H1 (cell line): Measurements from ENCODE around the gene ATP5PB. TPM values are rescaled to one million over a fixed set of nuclear protein-coding genes. Genes with fewer than 3 reads are reported as not detected.

Experiments
- CTCF ChIA-PET: fragments of 300-600 bp; sonication (Branson Sonifier 250); formaldehyde crosslinking; loops from one replicate; lab custom pipeline; 2021; ENCODE audit not compliant: partially characterized antibody; lab: Charles Lee
- POLR2A ChIA-PET: fragments of 300-600 bp; sonication (Branson Sonifier 250); formaldehyde crosslinking; loops from one replicate; lab custom pipeline; 2021; ENCODE audit warnings: inconsistent platforms; ENCODE audit not compliant: partially characterized antibody; lab: Charles Lee
- DNase-seq, 2 experiments: peaks; one replicate each; pipeline versions ENCODE4 v3.0.0 to v3.0.0-alpha.2; 2010 to 2022; ENCODE audit warnings: low spot score in 2 of 2, low read depth in 1 of 2, mixed read lengths in 1 of 2
- FAIRE-seq: peaks from 2 replicates; lab custom pipeline; 2011; peaks lifted over from hg19 to GRCh38; lab: Jason Lieb, UNC
- H2AFZ ChIP-seq: 2 replicates; pipeline ENCODE4 v1.8.1; 2012; ENCODE audit warnings: low read length, inconsistent platforms
- H2AK5ac ChIP-seq: 2 replicates; pipeline ENCODE4 v1.6.1; 2013; ENCODE audit warnings: low read depth, low read length
- H2BK120ac ChIP-seq: replicated peaks from 2 replicates; pipeline ENCODE3; 2013; ENCODE audit warnings: low read depth, low read length, inconsistent platforms
- H2BK12ac ChIP-seq: 2 replicates; pipeline ENCODE4 v1.6.1; 2013; ENCODE audit warnings: low read depth, low read length
- H2BK15ac ChIP-seq: 2 replicates; pipeline ENCODE4 v1.6.1; 2013; ENCODE audit warnings: low read length
- H2BK20ac ChIP-seq: 2 replicates; pipeline ENCODE4 v1.6.1; 2013; ENCODE audit warnings: low read length
- H2BK5ac ChIP-seq: 2 replicates; pipeline ENCODE4 v1.6.1; 2013; ENCODE audit warnings: low read depth, low read length
- H3K14ac ChIP-seq: 2 replicates; pipeline ENCODE4 v1.6.1; 2013; ENCODE audit warnings: inconsistent platforms; ENCODE audit not compliant: insufficient read length
- H3K18ac ChIP-seq: 2 replicates; pipeline ENCODE4 v1.6.1; 2013; ENCODE audit warnings: low read length; ENCODE audit errors: extremely low read depth
- H3K23ac ChIP-seq: 2 replicates; pipeline ENCODE4 v1.6.1; 2013; ENCODE audit warnings: inconsistent platforms; ENCODE audit not compliant: insufficient read length
- H3K23me2 ChIP-seq: 2 replicates; pipeline ENCODE4 v1.6.1; 2013; ENCODE audit warnings: low read depth, low read length
- H3K27ac ChIP-seq: 2 replicates; pipeline ENCODE4 v1.6.1; 2011; ENCODE audit warnings: low read depth, low read length, inconsistent platforms
- H3K27me3 ChIP-seq, 4 experiments: replicated peaks in 1 of 4; 1 replicate in 1 of 4; 2 replicates in 3 of 4; pipeline versions ENCODE4 v1.6.1 to v1.8.1; 2011 to 2013; ENCODE audit warnings: low read length in 3 of 4, mild to moderate bottlenecking in 3 of 4, inconsistent platforms in 2 of 4, mixed read lengths in 2 of 4, moderate library complexity in 1 of 4; ENCODE audit not compliant: control insufficient read depth in 3 of 4, insufficient read depth in 3 of 4; ENCODE audit errors: extremely low read depth in 1 of 4
- H3K36me3 ChIP-seq, 4 experiments: 2 replicates each; pipeline versions ENCODE4 v1.6.1 to v1.8.1; 2011 to 2013; ENCODE audit warnings: mild to moderate bottlenecking in 4 of 4, low read length in 3 of 4, moderate library complexity in 2 of 4, control low read depth in 1 of 4, inconsistent platforms in 1 of 4; ENCODE audit not compliant: insufficient read depth in 4 of 4, control insufficient read depth in 2 of 4
- H3K4ac ChIP-seq: replicated peaks from 2 replicates; pipeline ENCODE3; 2013; ENCODE audit warnings: low read length, low read depth, mixed read lengths, inconsistent platforms; ENCODE audit not compliant: insufficient read length
- H3K4me1 ChIP-seq, 4 experiments: replicated peaks in 1 of 4; 1 replicate in 1 of 4; 2 replicates in 3 of 4; pipeline versions ENCODE4 v1.6.1 to v1.8.1; 2011 to 2013; ENCODE audit warnings: low read length in 3 of 4, inconsistent platforms in 2 of 4, mixed read lengths in 1 of 4; ENCODE audit not compliant: insufficient read depth in 4 of 4, control insufficient read depth in 3 of 4
- H3K4me2 ChIP-seq, 2 experiments: 2 replicates each; pipeline versions ENCODE4 v1.6.1 to v1.8.1; 2011 to 2013; ENCODE audit warnings: low read depth in 2 of 2, low read length in 2 of 2, control low read depth in 1 of 2, inconsistent platforms in 1 of 2, mild to moderate bottlenecking in 1 of 2; ENCODE audit not compliant: insufficient read depth in 1 of 2
- H3K4me3 ChIP-seq, 4 experiments: fragments of 200-600, 300-600 bp in 1 of 4; sonication (generic), shearing (Covaris generic), sonication (Bioruptor Twin) in 1 of 4; 2 replicates each; pipeline versions ENCODE4 v1.5.1 to v1.8.1; 2011 to 2016; ENCODE audit warnings: low read length in 4 of 4, low read depth in 3 of 4, control low read depth in 2 of 4, inconsistent platforms in 2 of 4, mild to moderate bottlenecking in 2 of 4, mixed read lengths in 1 of 4, moderate library complexity in 1 of 4; ENCODE audit not compliant: insufficient read depth in 2 of 4; ENCODE audit errors: extremely low read depth in 1 of 4
- H3K56ac ChIP-seq: replicated peaks from 2 replicates; pipeline ENCODE3; 2013; ENCODE audit warnings: low read depth, mild to moderate bottlenecking, mixed read lengths, low read length, inconsistent platforms; ENCODE audit not compliant: insufficient read length
- H3K79me1 ChIP-seq: 2 replicates; pipeline ENCODE4 v1.6.1; 2013; ENCODE audit warnings: low read depth, low read length, control low read depth
- H3K79me2 ChIP-seq, 2 experiments: 2 replicates each; pipeline versions ENCODE4 v1.6.1 to v1.8.1; 2012 to 2013; ENCODE audit warnings: low read length in 2 of 2, mild to moderate bottlenecking in 2 of 2, inconsistent platforms in 1 of 2; ENCODE audit not compliant: insufficient read depth in 2 of 2, control insufficient read depth in 1 of 2
- H3K9ac ChIP-seq, 4 experiments: replicated peaks in 1 of 4; 1 replicate in 1 of 4; 2 replicates in 3 of 4; pipeline versions ENCODE4 v1.6.1 to v1.8.1; 2011 to 2013; ENCODE audit warnings: low read depth in 3 of 4, low read length in 3 of 4, control low read depth in 2 of 4, mild to moderate bottlenecking in 2 of 4, moderate library complexity in 2 of 4, inconsistent platforms in 1 of 4; ENCODE audit errors: extremely low read depth in 1 of 4
- H3K9me3 ChIP-seq, 2 experiments: 2 replicates each; pipeline versions ENCODE4 v1.6.1 to v1.8.1; 2012 to 2013; ENCODE audit warnings: mild to moderate bottlenecking in 2 of 2, moderate library complexity in 2 of 2, control low read depth in 1 of 2, inconsistent platforms in 1 of 2, low read depth in 1 of 2, low read length in 1 of 2, mixed read lengths in 1 of 2; ENCODE audit not compliant: insufficient read depth in 2 of 2
- H4K20me1 ChIP-seq, 2 experiments: replicated peaks in 1 of 2; 2 replicates each; pipeline versions ENCODE3 to v1.8.1; 2011 to 2013; ENCODE audit warnings: inconsistent platforms in 2 of 2, low read length in 2 of 2, mild to moderate bottlenecking in 1 of 2; ENCODE audit not compliant: insufficient read depth in 2 of 2, control insufficient read depth in 1 of 2
- H4K5ac ChIP-seq: 2 replicates; pipeline ENCODE4 v1.6.1; 2013; ENCODE audit warnings: low read length, low read depth, mixed read lengths, inconsistent platforms; ENCODE audit not compliant: insufficient read length
- H4K8ac ChIP-seq: 2 replicates; pipeline ENCODE4 v1.8.0; 2013; ENCODE audit warnings: mild to moderate bottlenecking, moderate library complexity, low read length, inconsistent platforms; ENCODE audit not compliant: insufficient read depth; ENCODE audit errors: extremely low read depth
- H4K91ac ChIP-seq: replicated peaks from 2 replicates; pipeline ENCODE3; 2013; ENCODE audit warnings: low read length, mixed read lengths, inconsistent platforms; ENCODE audit not compliant: insufficient read length
- ASH2L ChIP-seq: fragments of 200-600, 300-600 bp; sonication (generic); IDR thresholded peaks from one replicate; pipeline ENCODE4 v1.7.1; 2017; ENCODE audit warnings: low read length
- EZH2 ChIP-seq: fragments of 200-600 bp; sonication (generic); IDR thresholded peaks from 2 replicates; pipeline ENCODE4 v1.7.1; 2012; ENCODE audit warnings: low read depth, mild to moderate bottlenecking, moderate library complexity, low read length, inconsistent platforms; ENCODE audit not compliant: severe bottlenecking
- JUN ChIP-seq: IDR thresholded peaks from 2 replicates; pipeline ENCODE4 v1.6.1; 2011; ENCODE audit warnings: low read depth, mild to moderate bottlenecking, improper control_type of control experiment, low read length
- KDM4A ChIP-seq: IDR thresholded peaks from one replicate; pipeline ENCODE4 v1.7.1; 2012; ENCODE audit warnings: low read depth, mild to moderate bottlenecking, moderate library complexity, low read length, inconsistent platforms; ENCODE audit not compliant: severe bottlenecking
- MAFK ChIP-seq: IDR thresholded peaks from 2 replicates; pipeline ENCODE4 v1.6.1; 2012; ENCODE audit warnings: low read depth, mild to moderate bottlenecking, improper control_type of control experiment, low read length
- PHF8 ChIP-seq: fragments of 200-600 bp; sonication (generic); conservative IDR thresholded peaks from 2 replicates; pipeline ENCODE4 v1.7.1; 2012; ENCODE audit warnings: low read depth, mild to moderate bottlenecking, inconsistent platforms, low read length, moderate library complexity
- SRF ChIP-seq: IDR thresholded peaks from 2 replicates; pipeline ENCODE4 v1.6.1; 2011; ENCODE audit warnings: mild to moderate bottlenecking, low read depth, low read length, moderate library complexity
- SUZ12 ChIP-seq: fragments of 200-600 bp; sonication (generic); IDR thresholded peaks from 2 replicates; pipeline ENCODE4 v1.6.1; 2012; ENCODE audit warnings: mild to moderate bottlenecking, inconsistent platforms, low read length, moderate library complexity, mixed read lengths
- TAF7 ChIP-seq: optimal IDR thresholded peaks from 2 replicates; pipeline ENCODE3; 2011; ENCODE audit warnings: low read depth, mild to moderate bottlenecking, inconsistent platforms, low read length, moderate library complexity, borderline replicate concordance
- TCF12 ChIP-seq: IDR thresholded peaks from 2 replicates; pipeline ENCODE4 v1.6.1; 2011; ENCODE audit warnings: low read depth, mild to moderate bottlenecking, low read length
- WGBS, 2 experiments: shearing (Covaris generic) in 1 of 2; methylation state at CpG; one replicate each; pipeline versions ENCODE4 v1.1.6 to v1.1.7; 2013 to 2015; ENCODE audit warnings: low lambda C conversion rate in 2 of 2, mixed read lengths in 2 of 2, inconsistent platforms in 1 of 2, low coverage in 1 of 2, missing lambda C conversion rate in 1 of 2; ENCODE audit not compliant: insufficient replicate concordance in 2 of 2, insufficient coverage in 1 of 2, insufficient read length in 1 of 2; ENCODE audit errors: extremely low coverage in 1 of 2, missing lambda C conversion rate in 1 of 2; 5-methylcytosine and 5-hydroxymethylcytosine counted together
- polyA plus RNA-seq, 7 experiments: library from polyadenylated mRNA; depleted of rRNA in 3 of 7; stranded (reverse) in 5 of 7; unstranded in 2 of 7; fragments of >200 nt in 5 of 7; fragments of 200-250 nt in 2 of 7; gene quantifications; 1 replicate in 5 of 7; 2 replicates in 1 of 7; 4 replicates in 1 of 7; pipeline versions ENCODE4 v1.2.1 to v1.2.3, GENCODE V29; 2011 to 2013; ENCODE audit warnings: missing spikeins in 2 of 7, mixed read lengths in 2 of 7
- total RNA-seq: library from RNA; stranded (reverse); fragmentation: NEBNext Ultra II Directional; extraction: Animal tissue kit (Norgen Biotek cat#: 25700); gene quantifications from 2 replicates; pipeline ENCODE4 v1.2.1, GENCODE V29; 2021
- TF ChIP-seq, protein P1 (sequence below): IDR thresholded peaks from 2 replicates; pipeline ENCODE4 v1.6.1; 2012; ENCODE audit warnings: inconsistent platforms

ATP5PB gene
- total and polyA plus RNA-seq, 2 of the 8 experiments (the other 6 are each of a cell fraction or from before 2014, with no cell fraction given) = 232 to 262 TPM

DNA sequence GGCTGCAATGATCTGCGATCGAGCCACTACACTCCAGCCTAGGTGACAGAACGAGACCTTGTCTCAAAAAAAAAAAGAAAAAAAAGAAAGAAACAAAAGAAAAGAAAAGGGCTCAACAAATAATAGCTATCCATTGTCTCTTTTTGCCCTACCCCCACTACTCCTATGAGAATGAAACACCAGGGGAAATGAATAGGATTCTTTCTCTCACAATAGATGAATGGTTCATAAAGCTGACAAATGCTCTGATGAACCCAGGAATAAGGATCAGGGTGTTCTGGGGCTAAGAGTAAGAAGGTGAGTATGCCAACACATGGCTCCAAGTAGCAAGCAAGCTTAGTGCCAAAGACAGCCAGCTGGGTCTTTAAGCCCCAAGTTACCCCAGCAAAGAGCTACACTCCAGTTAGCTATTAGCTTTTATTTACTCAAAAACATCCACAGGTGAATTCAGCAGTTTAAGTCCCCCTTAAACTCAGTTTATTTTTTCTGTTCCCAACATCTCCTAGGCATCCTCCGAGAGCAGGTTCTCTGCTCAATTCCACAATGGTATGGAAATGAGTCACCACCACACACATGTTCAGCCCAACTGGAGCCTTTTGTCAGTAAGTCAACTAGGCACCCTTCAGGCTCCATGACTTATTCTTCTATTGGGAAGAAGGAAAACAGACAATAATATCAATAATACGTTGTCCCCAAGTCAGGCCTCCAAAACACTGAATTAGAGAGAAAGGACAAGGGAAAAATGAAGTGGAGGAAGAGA, 49.9 kb downstream of the ATP5PB start:
- no peaks in the 10 kb centered on the region for H3K79me2 ChIP-seq
- FAIRE-seq (no peak), DNase-seq (no peak)
- no peak overlapping the region for H2AFZ ChIP-seq
- no peak overlapping the region for H3K27ac ChIP-seq
- CTCF ChIA-PET = interaction anchor here (1.3 to 3.1 kb wide), 5 partner anchors 8 to 270 kb away, joined by 3 to 21 read pairs (median 4); no protein-coding TSS in a partner anchor
- no peak overlapping the region for H2AK5ac ChIP-seq
- H3K18ac ChIP-seq = no peak overlapping the region
- H3K23ac ChIP-seq = no peak overlapping the region
- H3K4me3 ChIP-seq = no peak overlapping the region
- H3K9me3 ChIP-seq = no peaks in the 10 kb centered on the region
- no peaks in the 10 kb centered on the region for H3K79me1 ChIP-seq
- no peak overlapping the region for H2BK20ac ChIP-seq
- H3K14ac ChIP-seq = no peak overlapping the region
- no peak overlapping the region for H2BK12ac ChIP-seq
- H4K20me1 ChIP-seq = no peaks in the 10 kb centered on the region
- H4K91ac ChIP-seq = no peak overlapping the region
- H2BK5ac ChIP-seq = no peak overlapping the region
- H3K4me2 ChIP-seq = no peak overlapping the region
- H4K8ac ChIP-seq = no peak overlapping the region
- H3K9ac ChIP-seq = no peak overlapping the region
- H3K4ac ChIP-seq = no peak overlapping the region
- no peak overlapping the region for H2BK15ac ChIP-seq
- no peak overlapping the region for H2BK120ac ChIP-seq
- POLR2A ChIA-PET = interaction anchor here (1.3 kb wide), 1 partner anchor 9 kb away, joined by 4 read pairs; no protein-coding TSS in a partner anchor
- no peaks in the 10 kb centered on the region; the same call in 1 of the 2 replicates for H3K23me2 ChIP-seq
- no peaks in the 10 kb centered on the region for H3K27me3 ChIP-seq
- H4K5ac ChIP-seq = no peak overlapping the region
- 84% methylated on average over 5 of the region's 5 CpGs; no CpG with 5 or more reads in 1 of the 2 experiments for WGBS, 2 experiments
- H3K4me1 ChIP-seq = no peaks in the 10 kb centered on the region
- no peaks in the 10 kb centered on the region for H3K36me3 ChIP-seq
- no peak overlapping the region for H3K56ac ChIP-seq
- TF ChIP-seq EZH2 (no peak), SUZ12 (no peak), PHF8 (no peak), KDM4A (no peak), TAF7 (no peak), MAFK (no peak), JUN (no peak), SRF (no peak), TCF12 (no peak), ASH2L (no peak)
- TF ChIP-seq, protein P1, sequence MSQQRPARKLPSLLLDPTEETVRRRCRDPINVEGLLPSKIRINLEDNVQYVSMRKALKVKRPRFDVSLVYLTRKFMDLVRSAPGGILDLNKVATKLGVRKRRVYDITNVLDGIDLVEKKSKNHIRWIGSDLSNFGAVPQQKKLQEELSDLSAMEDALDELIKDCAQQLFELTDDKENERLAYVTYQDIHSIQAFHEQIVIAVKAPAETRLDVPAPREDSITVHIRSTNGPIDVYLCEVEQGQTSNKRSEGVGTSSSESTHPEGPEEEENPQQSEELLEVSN = no peak
